Measurements from ENCODE around the gene SPATA3. TPM values are rescaled to one million over a fixed set of nuclear protein-coding genes. Genes with fewer than 3 reads are reported as not detected.

The SPATA3 gene
- total RNA-seq, 1 donor from 2014 or later, result not detected

DNA sequence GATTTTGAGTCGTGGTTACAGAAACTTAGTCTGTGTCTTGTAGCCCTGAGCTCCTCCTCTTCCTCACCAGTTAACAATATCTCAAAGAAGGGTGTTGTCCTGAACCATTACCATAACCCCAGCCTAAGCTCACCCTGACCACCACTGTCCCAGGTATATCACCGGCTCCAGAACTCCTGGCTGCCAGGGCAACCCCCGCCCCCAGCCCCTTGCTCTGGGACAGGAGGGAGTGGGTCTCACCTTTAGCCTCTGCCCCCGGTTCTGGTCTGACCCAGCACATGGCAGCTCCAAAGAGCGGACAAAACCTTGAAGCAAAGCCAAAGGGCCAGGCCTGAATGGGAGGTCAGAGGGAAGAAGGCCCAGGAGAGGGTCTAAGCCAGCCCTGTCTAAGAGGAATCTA is 55.2 kb downstream of the SPATA3 start:
- FAIRE-seq (no peak), DNase-seq (ENCODE audit: low read depth) (no peak)
- TF ChIP-seq, protein P1, sequence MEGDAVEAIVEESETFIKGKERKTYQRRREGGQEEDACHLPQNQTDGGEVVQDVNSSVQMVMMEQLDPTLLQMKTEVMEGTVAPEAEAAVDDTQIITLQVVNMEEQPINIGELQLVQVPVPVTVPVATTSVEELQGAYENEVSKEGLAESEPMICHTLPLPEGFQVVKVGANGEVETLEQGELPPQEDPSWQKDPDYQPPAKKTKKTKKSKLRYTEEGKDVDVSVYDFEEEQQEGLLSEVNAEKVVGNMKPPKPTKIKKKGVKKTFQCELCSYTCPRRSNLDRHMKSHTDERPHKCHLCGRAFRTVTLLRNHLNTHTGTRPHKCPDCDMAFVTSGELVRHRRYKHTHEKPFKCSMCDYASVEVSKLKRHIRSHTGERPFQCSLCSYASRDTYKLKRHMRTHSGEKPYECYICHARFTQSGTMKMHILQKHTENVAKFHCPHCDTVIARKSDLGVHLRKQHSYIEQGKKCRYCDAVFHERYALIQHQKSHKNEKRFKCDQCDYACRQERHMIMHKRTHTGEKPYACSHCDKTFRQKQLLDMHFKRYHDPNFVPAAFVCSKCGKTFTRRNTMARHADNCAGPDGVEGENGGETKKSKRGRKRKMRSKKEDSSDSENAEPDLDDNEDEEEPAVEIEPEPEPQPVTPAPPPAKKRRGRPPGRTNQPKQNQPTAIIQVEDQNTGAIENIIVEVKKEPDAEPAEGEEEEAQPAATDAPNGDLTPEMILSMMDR (IDR thresholded peaks at IDR 0.05; ENCODE audit: insufficient read depth, low read length, severe bottlenecking), result no peak
- H3K4me3 ChIP-seq (ENCODE audit: low read depth, low read length), result no peak overlapping the region
- no peaks in the 10 kb centered on the region for H3K36me3 ChIP-seq (ENCODE audit: control insufficient read depth, insufficient read depth, low read length)
- peaks cover 4% of the 10 kb centered on the region for H3K27me3 ChIP-seq (ENCODE audit: control insufficient read depth, insufficient read depth, low read length)

- Histone ChIP-seq H3K4me3 (ENCODE audit: low read depth, low read length) (peak overlapping the region; percentile 31), H3K27me3 (ENCODE audit: control insufficient read depth, insufficient read depth, low read length) (peaks cover 3% of the 10 kb centered on the region), H3K36me3 (ENCODE audit: control insufficient read depth, insufficient read depth, low read length) (no peaks in the 10 kb centered on the region)
- FAIRE-seq, result no peak
- TF ChIP-seq, protein P1 (IDR thresholded peaks at IDR 0.05; ENCODE audit: insufficient read depth, low read length, severe bottlenecking), result peak; percentile 93
- DNase-seq (ENCODE audit: low read depth), result peak; percentile 58
These were observed 56.9 kb downstream of the SPATA3 start for GRCh38 chr2:231052494-231053451.

DNA sequence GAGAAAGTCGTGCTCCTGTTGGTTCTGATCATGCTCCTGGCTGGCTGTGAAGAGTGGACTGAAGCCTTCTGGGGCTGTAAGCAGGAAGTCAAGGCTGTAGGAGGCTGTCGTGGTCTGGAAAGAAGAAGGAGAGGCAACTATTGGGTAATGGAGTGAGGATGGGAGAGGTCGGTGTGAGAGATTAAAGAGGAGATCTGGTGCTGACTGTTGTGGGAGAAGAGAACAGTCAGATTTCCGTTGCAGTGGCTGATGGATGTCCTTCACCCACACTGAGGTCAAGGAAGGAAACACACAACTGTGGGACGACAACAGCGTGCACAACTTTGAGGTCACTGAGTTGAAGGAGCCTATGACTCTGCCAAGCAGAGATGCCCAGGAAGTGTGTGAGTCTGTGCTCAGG is 57.9 kb downstream of the SPATA3 start:
- TF ChIP-seq, protein P1 (IDR thresholded peaks at IDR 0.05; ENCODE audit: insufficient read depth, low read length, severe bottlenecking), result no peak
- no peak for DNase-seq (ENCODE audit: low read depth)
- Histone ChIP-seq H3K36me3 (ENCODE audit: control insufficient read depth, insufficient read depth, low read length) (no peaks in the 10 kb centered on the region), H3K27me3 (ENCODE audit: control insufficient read depth, insufficient read depth, low read length) (no peaks in the 10 kb centered on the region), H3K4me3 (ENCODE audit: low read depth, low read length) (no peak overlapping the region)
- no peak for FAIRE-seq

DNA sequence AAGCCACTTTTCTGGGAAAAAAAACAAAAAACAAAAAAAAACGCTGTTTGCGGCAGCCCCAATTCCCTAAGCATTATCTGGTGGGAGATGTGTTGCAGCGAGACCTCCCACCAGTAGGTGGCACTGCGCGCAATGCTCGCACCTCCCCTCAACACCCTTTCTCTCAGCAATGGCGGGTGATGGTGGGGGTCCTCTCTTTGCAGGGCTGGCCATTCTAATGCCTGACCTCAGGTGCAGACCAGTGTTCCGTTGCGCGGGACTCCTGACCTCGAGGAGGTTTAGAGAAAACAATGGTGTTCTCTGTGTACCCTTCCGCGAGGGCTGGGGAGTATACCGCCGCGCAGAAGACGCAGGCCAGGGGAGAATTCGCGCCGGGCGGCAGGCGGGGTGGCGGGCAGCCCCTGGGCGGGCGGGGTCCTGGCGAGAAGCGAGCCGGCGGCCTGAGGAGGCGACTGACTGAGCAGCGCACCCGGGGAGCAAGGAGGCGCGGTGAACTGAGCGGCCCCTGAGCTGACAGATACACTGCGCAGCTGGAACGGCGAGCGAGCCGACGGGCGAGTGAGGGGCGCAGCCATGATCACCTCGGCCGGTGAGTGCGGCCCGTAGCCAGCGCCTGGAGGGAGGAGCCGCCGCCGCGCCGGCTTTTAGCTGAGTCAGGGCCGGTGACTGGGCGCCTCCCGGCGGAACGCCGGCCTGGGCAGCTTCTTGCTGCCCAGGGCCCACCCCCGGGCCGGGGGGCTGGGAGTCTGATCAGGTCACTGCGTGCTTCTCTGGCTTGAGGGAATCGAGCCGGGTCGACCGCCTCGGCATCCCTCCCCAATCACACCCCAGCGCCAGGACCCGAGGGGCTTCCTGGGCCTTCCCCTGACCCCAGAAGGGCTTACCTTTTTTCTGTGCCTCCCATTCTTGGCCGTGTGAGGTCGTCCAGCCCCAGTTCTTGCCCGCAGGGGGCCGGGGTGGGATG is 60.8 kb downstream of the SPATA3 start, which contains the start of gene PSMD1:
Gene PSMD1 (plus strand): TSS at position 415 of the 964 bp plus-strand sequence. CDS start 159 bp downstream, at position 574.
- DNase-seq (ENCODE audit: low read depth), result peak; percentile 80
- TF ChIP-seq, protein P1 (IDR thresholded peaks at IDR 0.05; ENCODE audit: insufficient read depth, low read length, severe bottlenecking), result peak; percentile 95
- H3K36me3 ChIP-seq (ENCODE audit: control insufficient read depth, insufficient read depth, low read length), result peaks cover 3% of the 10 kb centered on the region
- peak within 1 kb of the TSS; percentile 97 for H3K4me3 ChIP-seq (ENCODE audit: low read depth, low read length)
- H3K27me3 ChIP-seq (ENCODE audit: control insufficient read depth, insufficient read depth, low read length), result no peaks in the 10 kb centered on the region
- no peak for FAIRE-seq

- FAIRE-seq (no peak), DNase-seq (ENCODE audit: low read depth) (peak; percentile 50)
- TF ChIP-seq, protein P1 (IDR thresholded peaks at IDR 0.05; ENCODE audit: insufficient read depth, low read length, severe bottlenecking), result no peak
- peaks cover 3% of the 10 kb centered on the region for H3K36me3 ChIP-seq (ENCODE audit: control insufficient read depth, insufficient read depth, low read length)
- no peaks in the 10 kb centered on the region for H3K27me3 ChIP-seq (ENCODE audit: control insufficient read depth, insufficient read depth, low read length)
- peak overlapping the region; percentile 97 for H3K4me3 ChIP-seq (ENCODE audit: low read depth, low read length)
These were observed 61.7 kb downstream of the SPATA3 start for GRCh38 chr2:231057590-231057989.

Other genes starting within 250 kb of the SPATA3 start
- gene ITM2C, start 131.2 kb upstream of the SPATA3 start, total RNA-seq, result 14.8 and 20.3 TPM in 2 replicates
- gene GPR55, start 70.9 kb upstream of the SPATA3 start, total RNA-seq, result not detected in 2 replicates
- under 0.01 TPM in 1 of 2 replicates, not detected in the other for gene C2orf72, start 41.4 kb downstream of the SPATA3 start, total RNA-seq
- 69.5 and 111 TPM in 2 replicates for gene PSMD1, start 60.7 kb downstream of the SPATA3 start, total RNA-seq
- gene HTR2B, start 128.9 kb downstream of the SPATA3 start, total RNA-seq, result 0.13 and 0.53 TPM in 2 replicates
- gene ARMC9, start 202.5 kb downstream of the SPATA3 start, total RNA-seq, result 8.4 and 8.8 TPM in 2 replicates

All from bronchial epithelial cell (primary cell).